ENCODE data around the gene WBP2. TPM values are rescaled to one million over a fixed set of nuclear protein-coding genes. Genes with fewer than 3 reads are reported as not detected.

WBP2 gene
- total and polyA plus RNA-seq, 2 of the 13 experiments (the other 11 are each of a cell fraction or from before 2014, with no cell fraction given), result 29.2 to 29.5 TPM

DNA sequence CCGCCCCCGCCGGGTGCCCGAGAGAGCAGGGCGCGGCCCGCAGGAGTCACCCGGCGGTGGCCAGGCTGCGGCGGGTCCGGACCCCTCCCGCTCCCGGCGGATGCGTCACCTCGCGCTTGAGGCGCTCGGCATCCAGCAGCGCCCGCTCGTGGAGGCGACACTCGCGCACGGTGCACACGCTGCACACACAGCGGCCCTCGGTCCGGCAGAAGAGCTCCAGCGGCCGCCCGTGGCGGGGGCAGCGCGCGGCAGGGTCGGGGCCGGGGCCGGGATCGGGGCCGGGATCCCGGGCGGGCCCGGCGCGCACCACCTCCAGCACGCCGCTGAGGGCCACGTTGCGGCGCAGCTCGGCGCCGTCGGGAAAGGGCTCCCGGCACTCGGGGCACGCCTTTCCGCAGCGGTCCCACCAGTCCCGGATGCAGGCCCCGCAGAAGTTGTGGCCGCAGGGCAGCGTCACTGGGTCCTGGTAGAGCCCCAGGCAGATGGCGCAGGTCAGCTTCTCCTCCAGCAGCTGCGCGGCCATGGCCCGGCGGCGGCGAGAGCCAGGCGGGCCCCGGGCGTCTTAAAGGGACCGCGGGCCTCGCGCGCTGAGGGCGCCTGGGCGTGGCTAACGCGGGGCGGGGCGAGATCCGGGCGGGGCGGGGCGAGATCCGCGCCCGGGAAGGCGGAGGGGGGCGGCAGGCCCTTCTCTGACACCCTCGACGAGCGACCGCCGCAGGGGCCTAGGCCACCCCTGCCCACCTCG, 41.5 kb upstream of the WBP2 start, which contains the start of gene TRIM65 (continued):
- TF ChIP-seq KMT2A (CRISPR knock-in tag; IDR thresholded peaks at IDR 0.05) (peak; percentile 57; the same call in 1 of the 2 replicates), MYC (CRISPR knock-in tag; IDR thresholded peaks at IDR 0.05; ENCODE audit: borderline replicate concordance) (peak; percentile 78), BORCS8-MEF2B (CRISPR knock-in tag; IDR thresholded peaks at IDR 0.05) (peak; percentile 89), ZNF773 (CRISPR knock-in tag; IDR thresholded peaks at IDR 0.05; ENCODE audit: borderline replicate concordance) (0 out of 2 replicates have a peak, but pooled peaks have one; percentile 25), MXI1 (IDR thresholded peaks at IDR 0.05; ENCODE audit: borderline replicate concordance, low read depth, low read length) (peak; percentile 60; the same call in 2 of the 3 replicates), ZMYM4 (CRISPR knock-in tag; IDR thresholded peaks at IDR 0.05) (0 out of 2 replicates have a peak, but pooled peaks have one; percentile 22), ZNF788 (CRISPR knock-in tag; IDR thresholded peaks at IDR 0.05; ENCODE audit: borderline replicate concordance) (peak; percentile 79; the same call in 1 of the 2 replicates), ZNF12 (CRISPR knock-in tag; IDR thresholded peaks at IDR 0.05) (no peak; the same call in 1 of the 2 replicates)
- TF ChIP-seq, protein P1, sequence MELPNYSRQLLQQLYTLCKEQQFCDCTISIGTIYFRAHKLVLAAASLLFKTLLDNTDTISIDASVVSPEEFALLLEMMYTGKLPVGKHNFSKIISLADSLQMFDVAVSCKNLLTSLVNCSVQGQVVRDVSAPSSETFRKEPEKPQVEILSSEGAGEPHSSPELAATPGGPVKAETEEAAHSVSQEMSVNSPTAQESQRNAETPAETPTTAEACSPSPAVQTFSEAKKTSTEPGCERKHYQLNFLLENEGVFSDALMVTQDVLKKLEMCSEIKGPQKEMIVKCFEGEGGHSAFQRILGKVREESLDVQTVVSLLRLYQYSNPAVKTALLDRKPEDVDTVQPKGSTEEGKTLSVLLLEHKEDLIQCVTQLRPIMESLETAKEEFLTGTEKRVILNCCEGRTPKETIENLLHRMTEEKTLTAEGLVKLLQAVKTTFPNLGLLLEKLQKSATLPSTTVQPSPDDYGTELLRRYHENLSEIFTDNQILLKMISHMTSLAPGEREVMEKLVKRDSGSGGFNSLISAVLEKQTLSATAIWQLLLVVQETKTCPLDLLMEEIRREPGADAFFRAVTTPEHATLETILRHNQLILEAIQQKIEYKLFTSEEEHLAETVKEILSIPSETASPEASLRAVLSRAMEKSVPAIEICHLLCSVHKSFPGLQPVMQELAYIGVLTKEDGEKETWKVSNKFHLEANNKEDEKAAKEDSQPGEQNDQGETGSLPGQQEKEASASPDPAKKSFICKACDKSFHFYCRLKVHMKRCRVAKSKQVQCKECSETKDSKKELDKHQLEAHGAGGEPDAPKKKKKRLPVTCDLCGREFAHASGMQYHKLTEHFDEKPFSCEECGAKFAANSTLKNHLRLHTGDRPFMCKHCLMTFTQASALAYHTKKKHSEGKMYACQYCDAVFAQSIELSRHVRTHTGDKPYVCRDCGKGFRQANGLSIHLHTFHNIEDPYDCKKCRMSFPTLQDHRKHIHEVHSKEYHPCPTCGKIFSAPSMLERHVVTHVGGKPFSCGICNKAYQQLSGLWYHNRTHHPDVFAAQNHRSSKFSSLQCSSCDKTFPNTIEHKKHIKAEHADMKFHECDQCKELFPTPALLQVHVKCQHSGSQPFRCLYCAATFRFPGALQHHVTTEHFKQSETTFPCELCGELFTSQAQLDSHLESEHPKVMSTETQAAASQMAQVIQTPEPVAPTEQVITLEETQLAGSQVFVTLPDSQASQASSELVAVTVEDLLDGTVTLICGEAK (IDR thresholded peaks at IDR 0.05), result no peak
- TF ChIP-seq, protein P1 (CRISPR knock-in tag; IDR thresholded peaks at IDR 0.05), result peak; percentile 69; the same call in 1 of the 2 replicates
- TF ChIP-seq, protein P2, sequence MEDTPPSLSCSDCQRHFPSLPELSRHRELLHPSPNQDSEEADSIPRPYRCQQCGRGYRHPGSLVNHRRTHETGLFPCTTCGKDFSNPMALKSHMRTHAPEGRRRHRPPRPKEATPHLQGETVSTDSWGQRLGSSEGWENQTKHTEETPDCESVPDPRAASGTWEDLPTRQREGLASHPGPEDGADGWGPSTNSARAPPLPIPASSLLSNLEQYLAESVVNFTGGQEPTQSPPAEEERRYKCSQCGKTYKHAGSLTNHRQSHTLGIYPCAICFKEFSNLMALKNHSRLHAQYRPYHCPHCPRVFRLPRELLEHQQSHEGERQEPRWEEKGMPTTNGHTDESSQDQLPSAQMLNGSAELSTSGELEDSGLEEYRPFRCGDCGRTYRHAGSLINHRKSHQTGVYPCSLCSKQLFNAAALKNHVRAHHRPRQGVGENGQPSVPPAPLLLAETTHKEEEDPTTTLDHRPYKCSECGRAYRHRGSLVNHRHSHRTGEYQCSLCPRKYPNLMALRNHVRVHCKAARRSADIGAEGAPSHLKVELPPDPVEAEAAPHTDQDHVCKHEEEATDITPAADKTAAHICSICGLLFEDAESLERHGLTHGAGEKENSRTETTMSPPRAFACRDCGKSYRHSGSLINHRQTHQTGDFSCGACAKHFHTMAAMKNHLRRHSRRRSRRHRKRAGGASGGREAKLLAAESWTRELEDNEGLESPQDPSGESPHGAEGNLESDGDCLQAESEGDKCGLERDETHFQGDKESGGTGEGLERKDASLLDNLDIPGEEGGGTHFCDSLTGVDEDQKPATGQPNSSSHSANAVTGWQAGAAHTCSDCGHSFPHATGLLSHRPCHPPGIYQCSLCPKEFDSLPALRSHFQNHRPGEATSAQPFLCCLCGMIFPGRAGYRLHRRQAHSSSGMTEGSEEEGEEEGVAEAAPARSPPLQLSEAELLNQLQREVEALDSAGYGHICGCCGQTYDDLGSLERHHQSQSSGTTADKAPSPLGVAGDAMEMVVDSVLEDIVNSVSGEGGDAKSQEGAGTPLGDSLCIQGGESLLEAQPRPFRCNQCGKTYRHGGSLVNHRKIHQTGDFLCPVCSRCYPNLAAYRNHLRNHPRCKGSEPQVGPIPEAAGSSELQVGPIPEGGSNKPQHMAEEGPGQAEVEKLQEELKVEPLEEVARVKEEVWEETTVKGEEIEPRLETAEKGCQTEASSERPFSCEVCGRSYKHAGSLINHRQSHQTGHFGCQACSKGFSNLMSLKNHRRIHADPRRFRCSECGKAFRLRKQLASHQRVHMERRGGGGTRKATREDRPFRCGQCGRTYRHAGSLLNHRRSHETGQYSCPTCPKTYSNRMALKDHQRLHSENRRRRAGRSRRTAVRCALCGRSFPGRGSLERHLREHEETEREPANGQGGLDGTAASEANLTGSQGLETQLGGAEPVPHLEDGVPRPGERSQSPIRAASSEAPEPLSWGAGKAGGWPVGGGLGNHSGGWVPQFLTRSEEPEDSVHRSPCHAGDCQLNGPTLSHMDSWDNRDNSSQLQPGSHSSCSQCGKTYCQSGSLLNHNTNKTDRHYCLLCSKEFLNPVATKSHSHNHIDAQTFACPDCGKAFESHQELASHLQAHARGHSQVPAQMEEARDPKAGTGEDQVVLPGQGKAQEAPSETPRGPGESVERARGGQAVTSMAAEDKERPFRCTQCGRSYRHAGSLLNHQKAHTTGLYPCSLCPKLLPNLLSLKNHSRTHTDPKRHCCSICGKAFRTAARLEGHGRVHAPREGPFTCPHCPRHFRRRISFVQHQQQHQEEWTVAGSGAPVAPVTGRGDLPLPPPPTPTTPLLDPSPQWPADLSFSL (CRISPR knock-in tag; IDR thresholded peaks at IDR 0.05), result no peak; the same call in 1 of the 2 replicates
- TF ChIP-seq, protein P3, sequence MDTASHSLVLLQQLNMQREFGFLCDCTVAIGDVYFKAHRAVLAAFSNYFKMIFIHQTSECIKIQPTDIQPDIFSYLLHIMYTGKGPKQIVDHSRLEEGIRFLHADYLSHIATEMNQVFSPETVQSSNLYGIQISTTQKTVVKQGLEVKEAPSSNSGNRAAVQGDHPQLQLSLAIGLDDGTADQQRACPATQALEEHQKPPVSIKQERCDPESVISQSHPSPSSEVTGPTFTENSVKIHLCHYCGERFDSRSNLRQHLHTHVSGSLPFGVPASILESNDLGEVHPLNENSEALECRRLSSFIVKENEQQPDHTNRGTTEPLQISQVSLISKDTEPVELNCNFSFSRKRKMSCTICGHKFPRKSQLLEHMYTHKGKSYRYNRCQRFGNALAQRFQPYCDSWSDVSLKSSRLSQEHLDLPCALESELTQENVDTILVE (CRISPR knock-in tag; IDR thresholded peaks at IDR 0.05), result peak; percentile 54; the same call in 1 of the 2 replicates

Data from HepG2 (cell line).